GM12878 (cell line): ENCODE measurements around the gene MGMT. TPM values are rescaled to one million over a fixed set of nuclear protein-coding genes. Genes with fewer than 3 reads are reported as not detected.

Source experiments
- ATAC-seq: fragments of 200-7000 bp; cut with Tn5 transposase; 3 replicates; pipeline ENCODE4 v1.9.1; 2020; ENCODE audit warnings: mild to moderate bottlenecking, moderate library complexity
- BruUV-seq: library from RNA; stranded (reverse); fragments of 400-500 nt; replicated peaks from 2 replicates; lab custom pipeline; 2021; lab: Mats Ljungman, UMichigan
- CTCF ChIA-PET: fragments of 300-600 bp; sonication (Branson Sonifier 250); formaldehyde crosslinking; extraction: SDS; loops from one replicate; lab custom pipeline; 2021; ENCODE audit warnings: inconsistent platforms; lab: Yijun Ruan, JAX
- POLR2A ChIA-PET: fragments of 350-600 bp; formaldehyde crosslinking; extraction: SDS; loops from one replicate; lab custom pipeline; 2021; ENCODE audit warnings: inconsistent platforms; lab: Charles Lee
- RAD21 ChIA-PET: fragments of 300-600 bp; sonication (Branson Sonifier 250); formaldehyde crosslinking; loops from one replicate; lab custom pipeline; 2023; ENCODE audit warnings: antibody characterized with exemption; ENCODE audit not compliant: unreplicated experiment; lab: Charles Lee
- SMC1A ChIA-PET: fragments of 300-600 bp; sonication (Branson Sonifier 250); formaldehyde crosslinking; loops from one replicate; lab custom pipeline; 2023; ENCODE audit not compliant: unreplicated experiment, uncharacterized antibody; lab: Charles Lee
- DNase-seq: peaks from one replicate; pipeline ENCODE4 v3.0.0-alpha.2; 2011; ENCODE audit warnings: low read depth, low spot score
- FAIRE-seq: peaks from 3 replicates; lab custom pipeline; 2011; peaks lifted over from hg19 to GRCh38; lab: Jason Lieb, UNC
- H2AFZ ChIP-seq: 2 replicates; pipeline ENCODE4 v1.6.0; 2011; ENCODE audit warnings: low read depth, low read length, control low read depth; ENCODE audit not compliant: control insufficient read depth
- H3K27ac ChIP-seq: 2 replicates; pipeline ENCODE4 v1.5.1; 2011; ENCODE audit warnings: control low read depth; ENCODE audit not compliant: control insufficient read depth, insufficient read depth
- H3K27me3 ChIP-seq, 2 experiments: replicated peaks in 1 of 2; 2 replicates each; pipeline versions ENCODE4 v1.6.0 to v1.6.1; 2011; ENCODE audit warnings: low read length in 1 of 2; ENCODE audit not compliant: control insufficient read depth in 2 of 2, insufficient read depth in 2 of 2
- H3K36me3 ChIP-seq, 2 experiments: 2 replicates each; pipeline ENCODE4 v1.5.1; 2011; ENCODE audit warnings: low read length in 1 of 2; ENCODE audit not compliant: control insufficient read depth in 2 of 2, insufficient read depth in 2 of 2
- H3K4me1 ChIP-seq: 2 replicates; pipeline ENCODE4 v1.6.1; 2011; ENCODE audit warnings: mild to moderate bottlenecking, low read length, moderate library complexity, mixed read lengths; ENCODE audit not compliant: control insufficient read depth, insufficient read depth
- H3K4me2 ChIP-seq: 2 replicates; pipeline ENCODE4 v1.6.0; 2011; ENCODE audit warnings: control low read depth; ENCODE audit not compliant: control insufficient read depth, insufficient read depth
- H3K4me3 ChIP-seq: fragments of 200-600 bp; sonication (generic); 2 replicates; pipeline ENCODE4 v1.5.1; 2016
- H3K79me2 ChIP-seq: 2 replicates; pipeline ENCODE4 v1.6.0; 2011; ENCODE audit warnings: low read length; ENCODE audit not compliant: control insufficient read depth, insufficient read depth
- H3K9ac ChIP-seq: 2 replicates; pipeline ENCODE4 v1.8.0; 2011; ENCODE audit warnings: low read length, control low read depth, mixed read lengths; ENCODE audit not compliant: control insufficient read depth, insufficient read depth
- H3K9me3 ChIP-seq: replicated peaks from 3 replicates; pipeline ENCODE4 v1.5.1; 2011; ENCODE audit warnings: mild to moderate bottlenecking, low read length; ENCODE audit not compliant: control insufficient read depth, insufficient read depth
- H4K20me1 ChIP-seq: 2 replicates; pipeline ENCODE4 v1.6.0; 2011; ENCODE audit not compliant: control insufficient read depth, insufficient read depth
- CBX5 ChIP-seq: sonication (generic); IDR thresholded peaks from 2 replicates; pipeline ENCODE4 v1.6.1; 2016; ENCODE audit warnings: low read depth, moderate library complexity, mild to moderate bottlenecking, inconsistent platforms
- ESRRA ChIP-seq: IDR thresholded peaks from 2 replicates; pipeline ENCODE4 v1.6.1; 2012; ENCODE audit warnings: mild to moderate bottlenecking, low read length, improper control_type of control experiment
- IKZF1 ChIP-seq: fragments of 450-650 bp; conservative IDR thresholded peaks from 2 replicates; pipeline ENCODE4 v1.6.1; 2017; ENCODE audit warnings: antibody characterized with exemption, mild to moderate bottlenecking
- KDM1A ChIP-seq: fragments of 200-600 bp; sonication (generic); IDR thresholded peaks from 2 replicates; pipeline ENCODE4 v1.6.1; 2016; ENCODE audit warnings: borderline replicate concordance
- NR2C1 ChIP-seq: fragments of 450-650 bp; IDR thresholded peaks from 2 replicates; pipeline ENCODE4 v1.6.1; 2017; ENCODE audit warnings: antibody characterized with exemption, mild to moderate bottlenecking, moderate library complexity
- PML ChIP-seq: IDR thresholded peaks from 2 replicates; pipeline ENCODE4 v1.6.1; 2012; ENCODE audit warnings: low read length, inconsistent platforms
- POLR2AphosphoS2 ChIP-seq: IDR thresholded peaks from 2 replicates; pipeline ENCODE4 v1.6.1; 2011; ENCODE audit warnings: low read depth, mild to moderate bottlenecking, low read length, improper control_type of control experiment, moderate library complexity
- ZZZ3 ChIP-seq: IDR thresholded peaks from 2 replicates; pipeline ENCODE4 v1.6.1; 2011; ENCODE audit warnings: low read depth; ENCODE audit not compliant: control insufficient read depth, insufficient read length
- WGBS: methylation state at CpG from one replicate; pipeline ENCODE4 v1.1.6; 2016; ENCODE audit warnings: low lambda C conversion rate; ENCODE audit not compliant: insufficient replicate concordance, insufficient coverage; ENCODE audit errors: missing lambda C conversion rate; 5-methylcytosine and 5-hydroxymethylcytosine counted together
- in situ Hi-C: fragments of 300-500 bp; cut with MboI; formaldehyde crosslinking; loops from 9 replicates; pipeline ENCODE4 v1.14.3; 2018; ENCODE audit warnings: mixed read lengths
- intact Hi-C: fragments of 100-400 bp; cut with micrococcal nuclease; formaldehyde crosslinking; loops from one replicate; pipeline ENCODE4 v1.14.2; 2022; ENCODE audit not compliant: unreplicated experiment
- polyA plus RNA-seq, 11 experiments: library from polyadenylated mRNA; depleted of rRNA in 4 of 11; unstranded in 6 of 11; stranded (reverse) in 5 of 11; fragments of >200 nt; fragmentation: Nextera tagmentation in 4 of 11; fragmentation: Illumina TruSeq in 1 of 11; extraction: Ambion mirVana in 4 of 11; extraction: Trizol in 1 of 11; gene quantifications; 1 replicate in 1 of 11; 2 replicates in 10 of 11; pipeline versions ENCODE4 v1.2.1 to v1.2.3, GENCODE V29; 2011 to 2016; ENCODE audit warnings: inconsistent platforms in 2 of 11, missing spikeins in 2 of 11, low read depth in 1 of 11
- total RNA-seq, 4 experiments: library from RNA; depleted of rRNA in 3 of 4; stranded (reverse); fragments of >200 nt in 3 of 4; fragmentation: Illumina TruSeq in 1 of 4; extraction: Trizol in 1 of 4; gene quantifications; 2 replicates each; pipeline versions ENCODE4 v1.2.1 to v1.2.3, GENCODE V29; 2013 to 2021
- TF ChIP-seq, protein P1 (sequence below): IDR thresholded peaks from 2 replicates; pipeline ENCODE4 v1.6.1; 2011; ENCODE audit warnings: borderline replicate concordance, low read depth, mild to moderate bottlenecking, moderate library complexity, low read length; ENCODE audit not compliant: insufficient read depth, poor library complexity, severe bottlenecking

MGMT gene
- total and polyA plus RNA-seq, 10 of the 15 experiments (the other 5 are each of a cell fraction or from before 2014, with no cell fraction given), result 0.16 to 24.2 (median 13.3) TPM

DNA sequence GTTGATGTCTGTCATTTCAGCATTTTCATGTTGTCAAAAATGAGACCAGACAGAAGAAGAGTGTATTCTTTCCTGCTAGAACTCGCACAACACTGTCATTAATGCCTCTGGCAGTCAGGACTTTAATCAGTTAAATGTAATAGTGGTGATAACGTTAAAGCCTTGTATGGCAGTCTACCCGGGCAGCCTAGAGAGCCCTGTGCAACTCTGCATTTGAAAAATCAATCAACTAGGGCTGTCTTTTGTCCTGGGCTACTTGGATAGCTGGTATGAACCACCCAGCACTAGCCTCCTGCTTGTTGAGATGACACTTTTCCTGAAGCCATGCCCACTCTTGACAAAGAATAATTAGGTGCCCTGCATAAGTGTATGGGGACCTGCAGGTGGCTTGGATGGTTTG lies 19.8 kb downstream of the MGMT start (continued):
- TF ChIP-seq, protein P1, sequence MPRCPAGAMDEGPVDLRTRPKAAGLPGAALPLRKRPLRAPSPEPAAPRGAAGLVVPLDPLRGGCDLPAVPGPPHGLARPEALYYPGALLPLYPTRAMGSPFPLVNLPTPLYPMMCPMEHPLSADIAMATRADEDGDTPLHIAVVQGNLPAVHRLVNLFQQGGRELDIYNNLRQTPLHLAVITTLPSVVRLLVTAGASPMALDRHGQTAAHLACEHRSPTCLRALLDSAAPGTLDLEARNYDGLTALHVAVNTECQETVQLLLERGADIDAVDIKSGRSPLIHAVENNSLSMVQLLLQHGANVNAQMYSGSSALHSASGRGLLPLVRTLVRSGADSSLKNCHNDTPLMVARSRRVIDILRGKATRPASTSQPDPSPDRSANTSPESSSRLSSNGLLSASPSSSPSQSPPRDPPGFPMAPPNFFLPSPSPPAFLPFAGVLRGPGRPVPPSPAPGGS, result no peak
- TF ChIP-seq IKZF1, result no peak
- TF ChIP-seq NR2C1, result no peak
- no peak for TF ChIP-seq POLR2AphosphoS2
- TF ChIP-seq ESRRA, result no peak

DNA sequence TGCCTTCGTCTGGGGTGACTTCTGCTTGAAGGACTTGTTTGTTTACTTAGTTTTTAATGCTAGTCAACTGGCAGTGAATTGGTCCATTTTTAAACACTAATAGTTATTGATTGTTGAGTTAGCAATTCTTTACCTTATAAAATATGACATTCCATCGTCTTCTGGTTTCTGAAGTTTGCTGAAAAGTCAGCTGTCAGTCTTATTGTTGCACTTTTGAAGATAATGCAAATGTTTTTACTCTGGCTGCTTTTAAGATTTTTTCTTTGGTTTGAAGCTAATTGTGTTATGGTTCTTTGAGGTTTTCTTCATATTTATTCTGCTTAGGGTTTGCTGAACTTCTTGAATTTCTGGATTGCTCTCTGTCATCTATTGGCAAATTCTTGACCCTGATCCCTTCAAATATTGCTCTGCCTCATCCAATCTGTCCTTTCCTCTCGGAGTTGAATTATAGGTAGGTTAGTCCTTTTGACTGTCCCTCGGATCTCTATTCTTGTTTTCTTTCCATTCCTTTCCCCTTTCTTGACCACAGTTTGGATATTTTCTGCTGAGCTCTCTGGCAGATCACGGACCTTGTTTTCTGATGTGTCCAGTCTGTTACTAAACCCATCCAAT lies 24.2 kb downstream of the MGMT start:
- Histone ChIP-seq H3K27me3 (no peaks in the 10 kb centered on the region), H3K4me2 (no peak overlapping the region), H3K9me3 (peaks cover 12% of the 10 kb centered on the region; the same call in 2 of the 3 replicates), H3K36me3 (no peaks in the 10 kb centered on the region), H3K4me1 (no peaks in the 10 kb centered on the region), H3K79me2 (no peaks in the 10 kb centered on the region), H2AFZ (no peak overlapping the region), H4K20me1 (no peaks in the 10 kb centered on the region), H3K27ac (no peak overlapping the region), H3K4me3 (no peak overlapping the region), H3K9ac (no peak overlapping the region)
- ChIA-PET SMC1A (no interaction called here), CTCF (no interaction called here), RAD21 (no interaction called here), POLR2A (no interaction called here)
- FAIRE-seq (no peak), DNase-seq (no peak), ATAC-seq (no peak)
- TF ChIP-seq CBX5 (peak; percentile 95), KDM1A (no peak), ZZZ3 (no peak), PML (no peak)
- intact Hi-C loops (no loop called here), in situ Hi-C loops (no loop called here)
- 66% methylated on average over 5 of the region's 5 CpGs for WGBS
- no TSS peak for BruUV-seq
